HEK293T (cell line): ENCODE data around the gene MANEAL.

Experiments used
- ARNT ChIP-seq: fragments of 450-650 bp; IDR thresholded peaks from 2 replicates; pipeline ENCODE4 v1.6.1; 2017; ENCODE audit warnings: mild to moderate bottlenecking
- LEF1 ChIP-seq: fragments of 450-650 bp; IDR thresholded peaks from 2 replicates; pipeline ENCODE4 v1.6.1; 2017; ENCODE audit warnings: mild to moderate bottlenecking, borderline replicate concordance
- TARDBP ChIP-seq: fragments of 450-650 bp; IDR thresholded peaks from 2 replicates; pipeline ENCODE4 v1.6.1; 2016

- TF ChIP-seq TARDBP = no peak
- TF ChIP-seq ARNT = no peak
- no peak for TF ChIP-seq LEF1
Observed at GRCh38 chr1:37825506-37825905, 31.9 kb downstream of the MANEAL start.
